Stimulated activated CD4-positive, alpha-beta T cell treated with anti-CD3 and anti-CD28 coated beads, Interleukin-15, amount 100 ng/mL, for 1 hour (primary cell): ENCODE results near the gene CALML6.

ENCODE experiments used
- DNase-seq, 2 donors: peaks; one replicate each; pipeline ENCODE4 v3.0.0-alpha.2; 2020; ENCODE audit warnings: low read depth in 1 of 2, low spot score in 1 of 2

Gene CALML6

DNA sequence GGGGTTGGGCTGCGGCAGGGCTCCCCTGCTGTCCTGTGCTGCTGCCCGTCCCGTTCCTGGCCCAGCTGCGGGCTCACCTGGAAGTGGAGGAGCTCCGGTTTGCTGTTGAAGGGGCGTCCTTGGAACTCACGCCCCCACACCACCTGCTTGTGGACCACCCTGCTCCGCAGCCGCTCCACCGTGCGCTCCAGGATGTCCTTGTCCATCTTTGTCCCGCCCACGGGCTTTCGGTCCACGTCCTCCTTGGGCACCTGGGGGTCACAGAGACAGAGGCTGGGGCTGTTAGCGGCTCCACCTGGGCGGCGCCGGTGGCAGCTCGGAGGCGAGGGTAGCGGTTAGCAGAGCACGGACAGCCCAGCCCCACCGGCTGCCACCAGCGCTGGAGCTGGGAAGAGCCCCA lies 49.8 kb downstream of the CALML6 start:
- DNase-seq = no peak

DNA sequence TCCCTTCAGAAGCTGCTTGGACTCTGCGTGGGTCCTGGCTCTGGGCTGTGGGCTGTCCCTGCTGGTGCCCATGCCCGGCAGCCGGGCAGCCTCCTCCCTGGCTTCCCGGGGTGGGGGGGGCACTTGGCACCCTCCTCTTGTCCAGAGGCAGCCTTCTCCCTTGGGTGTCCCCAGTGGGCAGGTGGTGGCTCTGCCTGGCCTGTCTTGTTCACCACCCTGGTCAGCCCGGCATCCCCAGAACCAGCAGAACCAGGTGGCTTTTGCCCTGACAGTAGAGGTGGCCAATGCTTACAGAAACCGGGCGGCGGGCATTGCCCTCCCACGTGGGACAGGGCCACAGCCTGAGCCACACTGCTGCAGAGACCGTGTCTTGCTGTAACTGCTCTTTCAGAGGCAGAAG lies 50.5 kb downstream of the CALML6 start:
- DNase-seq = no peak

DNA sequence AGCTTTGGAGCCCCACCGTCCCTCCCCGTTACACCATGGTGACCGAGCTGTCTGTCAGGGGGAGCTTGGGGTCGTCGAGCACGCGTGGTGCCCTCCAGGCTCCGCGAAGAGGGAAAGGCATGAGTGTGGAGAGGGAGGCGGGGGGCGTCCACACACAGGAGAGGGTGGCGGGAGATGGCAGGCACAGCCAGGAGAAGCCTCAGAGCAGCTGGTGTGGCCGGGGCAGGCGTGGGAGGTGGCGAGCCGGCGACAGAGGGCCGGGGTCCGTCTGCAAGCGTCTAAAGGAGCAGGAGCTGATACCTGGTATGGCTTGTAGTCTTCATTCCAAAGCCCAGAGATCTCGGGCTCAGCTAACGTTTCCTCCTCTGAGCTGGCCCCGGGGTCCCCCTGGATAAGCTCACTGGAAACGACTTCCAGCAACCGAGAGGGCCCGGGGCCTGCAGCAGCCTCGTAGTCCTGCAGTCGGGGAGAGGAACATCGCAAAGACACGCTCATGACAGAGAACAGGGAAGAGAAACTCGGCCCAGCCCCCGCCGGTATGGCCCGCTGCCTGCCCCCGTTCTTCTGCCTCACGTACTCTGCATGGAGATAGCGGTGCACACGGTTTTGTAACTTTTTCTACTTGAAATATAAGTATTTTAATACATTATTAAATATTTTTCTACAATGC lies 51.1 kb downstream of the CALML6 start:
- no peak for DNase-seq
